GM21515 (cell line): Measurements from ENCODE around the gene CLEC6A.
A peak's percentile ranks its signal among the peaks of the same experiment; 100 is the strongest.
"Not testable (repeated sequence)": the region's sequence is repeated elsewhere in the genome, so short reads cannot be mapped to it uniquely, and the experiment has no call there.

Experiments used
- ATAC-seq: cut with Tn5 transposase; IDR thresholded peaks from one replicate; pipeline ENCODE4 v1.9.1; 2021; ENCODE audit not compliant: unreplicated experiment

The CLEC6A gene

GRCh38 chr12:8493084-8493483, 37.3 kb downstream of the CLEC6A start:
- peak; percentile 95 for ATAC-seq

DNA sequence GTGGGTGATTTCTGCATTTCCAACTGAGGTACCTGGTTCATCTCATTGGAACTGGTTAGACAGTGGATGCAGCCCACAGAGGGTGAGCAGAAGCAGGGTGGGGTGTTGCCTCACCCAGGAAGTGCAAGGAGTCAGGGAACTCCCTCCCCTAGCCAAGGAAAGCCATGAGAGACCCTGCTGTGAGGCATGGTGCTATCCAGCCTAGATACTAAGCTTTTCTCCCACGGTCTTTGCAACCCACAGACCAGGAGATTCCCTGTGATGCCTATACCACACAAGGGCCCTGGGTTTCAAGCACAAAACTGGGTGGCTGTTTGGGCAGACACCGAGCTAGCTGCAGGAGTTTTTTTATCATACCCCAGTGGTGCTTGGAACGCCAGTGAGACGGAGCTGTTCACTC, 39.9 kb downstream of the CLEC6A start:
- not testable (repeated sequence) for ATAC-seq

- ATAC-seq: not testable (repeated sequence)
Measured at GRCh38 chr12:8496074-8496473, 40.3 kb downstream of the CLEC6A start.

- no peak for ATAC-seq
Measured at GRCh38 chr12:8499616-8500015, 43.9 kb downstream of the CLEC6A start.

GRCh38 chr12:8501720-8502119, 46.0 kb downstream of the CLEC6A start:
- no peak for ATAC-seq

GRCh38 chr12:8504351-8504750, 48.6 kb downstream of the CLEC6A start:
- no peak for ATAC-seq

DNA sequence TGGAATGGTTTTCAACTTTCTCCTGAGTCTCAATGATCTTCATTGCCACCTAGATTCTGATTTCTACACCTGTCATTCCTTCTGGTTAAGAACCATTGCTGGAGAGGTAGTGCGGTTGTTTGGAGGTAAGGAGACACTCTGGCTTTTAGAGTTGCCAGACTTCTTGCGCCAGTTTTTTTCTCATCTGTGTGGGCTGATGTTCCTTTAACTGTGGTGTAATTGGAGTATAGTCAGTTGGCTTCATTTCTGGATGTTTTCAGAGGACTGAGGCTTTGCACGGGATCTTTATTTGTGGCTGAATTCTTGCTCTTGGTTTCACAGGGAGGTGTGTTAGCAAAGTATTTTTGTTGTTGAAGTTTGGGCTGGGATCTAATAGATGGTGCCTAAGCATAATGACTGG, 51.8 kb downstream of the CLEC6A start:
- ATAC-seq: no peak

- no peak for ATAC-seq
Measured at GRCh38 chr12:8508223-8508622, 52.5 kb downstream of the CLEC6A start.

DNA sequence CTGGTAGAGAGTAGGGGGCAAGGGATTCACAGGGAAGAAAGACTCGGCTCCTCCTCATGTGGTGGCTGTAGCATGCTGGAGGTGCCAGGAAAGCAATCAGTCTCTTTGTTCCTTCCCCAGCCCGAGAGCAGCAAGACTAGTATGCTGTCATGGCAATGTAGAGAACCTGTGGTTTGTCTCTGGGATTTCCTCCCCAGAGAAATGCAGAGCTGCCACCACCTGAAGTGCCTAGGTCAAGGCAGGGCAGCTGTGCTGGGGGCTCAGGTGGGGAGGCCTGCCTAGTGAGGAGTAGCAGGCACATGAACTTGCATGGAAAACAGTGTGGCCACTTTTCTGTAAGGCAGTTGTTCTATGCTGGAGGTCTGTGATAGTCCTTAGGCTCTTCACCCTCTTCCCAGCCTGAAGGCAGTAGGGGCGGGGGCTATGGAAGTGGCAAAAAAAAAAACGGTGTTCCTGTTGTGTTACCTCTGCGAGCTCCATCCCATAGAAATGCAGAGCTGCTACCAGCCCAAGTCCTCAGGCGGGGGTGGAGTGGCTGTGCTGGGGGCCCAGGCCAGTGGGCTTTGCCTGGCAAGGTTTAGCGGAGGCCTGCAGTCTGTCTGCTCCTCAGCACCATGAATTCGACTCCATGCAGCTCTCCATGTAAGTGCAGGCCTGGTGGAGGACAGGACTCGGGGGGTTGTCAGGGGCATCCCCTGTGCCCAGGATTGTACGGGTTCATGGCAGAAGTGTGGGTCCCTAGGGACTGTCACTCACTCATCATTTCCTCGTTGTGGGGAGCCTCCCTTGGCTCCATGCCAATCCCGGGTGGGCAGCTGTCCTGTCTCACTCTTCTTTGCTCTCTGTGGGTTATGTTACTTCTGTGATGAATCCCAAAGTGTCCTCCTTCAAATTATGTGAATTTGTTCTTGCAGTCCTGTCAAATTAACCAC, 53.4 kb downstream of the CLEC6A start:
- no peak for ATAC-seq

- no peak for ATAC-seq
Measured at GRCh38 chr12:8513256-8513655, 57.5 kb downstream of the CLEC6A start, which contains the start of gene CLEC4D. CLEC4D (plus strand) TSS chr12:8513503; CDS start chr12:8513733, 230 bp downstream.

DNA sequence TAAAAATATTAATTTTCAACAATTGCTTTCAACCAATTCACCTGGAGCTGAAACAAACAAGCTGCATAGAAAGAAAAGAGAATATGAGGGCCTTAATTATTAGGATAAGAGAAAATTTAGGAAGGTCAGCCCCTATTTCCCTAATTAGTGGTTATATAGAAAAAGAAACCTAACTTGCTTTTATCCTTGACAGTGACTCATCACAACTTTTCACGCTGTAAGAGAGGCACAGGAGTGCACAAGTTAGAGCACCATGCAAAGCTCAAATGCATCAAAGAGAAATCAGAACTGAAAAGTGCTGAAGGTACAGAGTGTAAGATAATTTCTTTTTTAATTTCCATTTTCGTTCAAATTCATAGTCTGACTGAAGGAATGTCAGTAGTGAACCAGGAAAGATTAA, 62.2 kb downstream of the CLEC6A start:
- no peak for ATAC-seq

- no peak for ATAC-seq
Measured at GRCh38 chr12:8519171-8519570, 63.4 kb downstream of the CLEC6A start.

GRCh38 chr12:8527250-8528130, 71.7 kb downstream of the CLEC6A start:
- ATAC-seq: no peak
